Measurements from ENCODE around the gene ZP1.
A peak's percentile ranks its signal among the peaks of the same experiment; 100 is the strongest.

Gene ZP1

DNA sequence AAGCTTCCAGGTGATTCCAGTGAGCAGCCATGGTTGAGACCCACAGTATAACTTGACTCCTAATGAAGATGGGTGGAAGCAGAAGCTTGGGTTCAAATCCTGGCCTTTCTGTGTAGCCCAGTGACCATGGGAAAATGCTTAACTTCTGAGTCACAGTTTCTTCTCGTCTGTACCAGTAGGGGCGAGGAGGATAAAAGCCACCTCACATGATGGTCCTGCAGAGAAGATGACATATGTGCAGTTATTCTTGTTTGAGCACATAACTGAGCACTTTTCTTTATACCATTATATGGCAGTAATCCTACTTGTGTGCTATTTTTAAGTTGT lies 51.6 kb downstream of the ZP1 start:
- FAIRE-seq = no peak
- no peak for DNase-seq (ENCODE audit: insufficient read length, low spot score)
- TF ChIP-seq POLR2A (IDR thresholded peaks at IDR 0.05; ENCODE audit: low read depth, low read length) = no peak

DNA sequence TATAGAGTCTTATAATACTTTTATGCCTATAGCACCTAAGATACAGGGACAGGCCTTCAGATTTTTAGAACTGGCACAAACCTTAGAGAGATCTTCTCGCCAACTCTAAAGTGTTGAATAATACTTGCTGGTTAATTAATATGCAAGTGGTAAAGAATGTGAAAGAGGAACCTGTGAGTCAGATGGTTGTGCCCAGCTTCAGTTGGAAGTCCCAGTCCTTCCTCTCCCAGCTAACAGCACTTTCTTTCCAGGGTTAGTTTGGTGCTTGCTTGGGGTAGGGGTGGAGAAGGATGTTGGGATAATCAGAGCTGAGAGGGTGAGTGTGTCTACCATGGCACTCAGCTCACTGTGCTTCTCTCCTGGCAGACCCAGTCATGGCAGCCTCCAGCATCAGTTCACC lies 52.0 kb downstream of the ZP1 start:
- FAIRE-seq = no peak
- TF ChIP-seq POLR2A (IDR thresholded peaks at IDR 0.05; ENCODE audit: low read depth, low read length) = no peak
- DNase-seq (ENCODE audit: insufficient read length, low spot score) = no peak

DNA sequence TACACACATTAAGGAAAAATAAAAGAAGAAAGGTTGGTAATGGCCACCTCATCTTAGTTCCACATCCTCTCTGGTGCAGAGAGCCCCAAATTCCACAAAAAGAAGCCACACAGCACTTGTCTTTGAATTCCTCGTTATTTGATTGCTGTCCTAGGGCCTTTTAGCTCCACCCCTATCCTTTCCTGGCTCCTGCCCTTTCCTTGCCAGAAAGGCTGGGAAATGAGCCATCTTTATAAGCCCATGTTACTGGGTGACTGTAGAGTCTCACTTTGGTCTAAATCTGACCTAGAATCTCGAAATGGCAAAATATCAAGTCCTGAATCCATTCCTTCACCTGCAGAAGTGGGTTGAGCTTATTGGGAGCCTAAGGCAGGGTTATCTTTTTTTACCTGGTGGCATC lies 52.6 kb downstream of the ZP1 start:
- no peak for TF ChIP-seq POLR2A (IDR thresholded peaks at IDR 0.05; ENCODE audit: low read depth, low read length)
- no peak for DNase-seq (ENCODE audit: insufficient read length, low spot score)
- no peak for FAIRE-seq

DNA sequence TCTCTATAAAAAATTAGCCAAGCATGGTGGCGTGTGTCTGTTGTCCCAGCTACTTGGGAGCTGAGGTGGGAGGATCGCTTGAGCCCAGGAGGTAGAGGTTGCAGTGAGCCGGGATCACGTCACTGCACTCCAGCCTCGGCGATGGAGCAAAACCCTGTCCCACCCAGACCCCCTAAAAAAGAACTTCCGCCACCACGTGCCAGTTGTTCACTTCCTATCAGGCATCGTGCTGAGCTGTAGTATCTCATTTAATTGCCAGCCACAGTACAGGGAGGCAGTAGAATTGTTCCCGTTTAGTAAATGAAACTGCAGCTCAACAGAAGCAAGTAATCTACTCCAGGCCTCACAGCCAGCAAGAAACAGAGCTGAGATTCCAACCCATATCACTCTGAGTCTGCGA lies 53.9 kb downstream of the ZP1 start:
- no peak for DNase-seq (ENCODE audit: insufficient read length, low spot score)
- TF ChIP-seq POLR2A (IDR thresholded peaks at IDR 0.05; ENCODE audit: low read depth, low read length) = no peak
- FAIRE-seq = no peak

DNA sequence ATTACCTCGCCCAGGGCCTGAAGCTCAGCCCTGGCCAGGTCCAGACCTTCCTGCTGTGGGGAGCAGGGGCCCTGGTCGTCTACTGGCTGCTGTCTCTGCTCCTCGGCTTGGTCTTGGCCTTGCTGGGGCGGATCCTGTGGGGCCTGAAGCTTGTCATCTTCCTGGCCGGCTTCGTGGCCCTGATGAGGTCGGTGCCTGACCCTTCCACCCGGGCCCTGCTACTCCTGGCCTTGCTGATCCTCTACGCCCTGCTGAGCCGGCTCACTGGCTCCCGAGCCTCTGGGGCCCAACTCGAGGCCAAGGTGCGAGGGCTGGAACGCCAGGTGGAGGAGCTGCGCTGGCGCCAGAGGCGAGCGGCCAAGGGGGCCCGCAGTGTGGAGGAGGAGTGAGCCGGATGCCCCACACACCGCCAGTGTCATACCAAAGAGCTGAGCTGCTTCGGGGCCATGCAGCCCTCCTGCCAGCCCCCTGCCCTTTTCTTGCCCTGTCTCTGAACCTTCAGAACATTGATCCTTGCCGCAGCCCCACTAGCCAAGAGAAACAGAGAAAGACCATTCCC lies 54.5 kb downstream of the ZP1 start:
- FAIRE-seq = no peak
- DNase-seq (ENCODE audit: insufficient read length, low spot score) = no peak
- TF ChIP-seq POLR2A (IDR thresholded peaks at IDR 0.05; ENCODE audit: low read depth, low read length) = no peak

DNA sequence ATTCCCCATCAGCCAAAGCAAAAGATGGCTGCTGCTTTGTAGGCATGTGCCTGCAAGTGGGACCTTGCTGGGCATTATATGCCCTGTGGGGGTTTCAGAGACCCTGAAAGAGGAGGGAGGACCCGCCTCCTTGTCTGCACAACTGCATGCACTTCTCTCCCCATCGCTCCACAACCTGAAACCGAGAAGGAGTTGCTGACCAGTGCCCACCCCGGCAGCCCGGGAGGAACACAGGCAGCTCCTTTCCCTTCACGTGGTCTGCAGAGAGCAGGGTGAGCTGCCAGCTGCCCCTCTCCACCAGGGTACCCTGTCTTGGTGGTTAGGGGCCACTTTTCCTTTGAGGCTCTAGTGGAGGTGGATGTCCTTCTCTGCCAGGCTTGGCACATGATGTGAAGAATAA lies 55.6 kb downstream of the ZP1 start:
- TF ChIP-seq POLR2A (IDR thresholded peaks at IDR 0.05; ENCODE audit: low read depth, low read length) = no peak
- DNase-seq (ENCODE audit: insufficient read length, low spot score) = no peak
- FAIRE-seq = no peak

DNA sequence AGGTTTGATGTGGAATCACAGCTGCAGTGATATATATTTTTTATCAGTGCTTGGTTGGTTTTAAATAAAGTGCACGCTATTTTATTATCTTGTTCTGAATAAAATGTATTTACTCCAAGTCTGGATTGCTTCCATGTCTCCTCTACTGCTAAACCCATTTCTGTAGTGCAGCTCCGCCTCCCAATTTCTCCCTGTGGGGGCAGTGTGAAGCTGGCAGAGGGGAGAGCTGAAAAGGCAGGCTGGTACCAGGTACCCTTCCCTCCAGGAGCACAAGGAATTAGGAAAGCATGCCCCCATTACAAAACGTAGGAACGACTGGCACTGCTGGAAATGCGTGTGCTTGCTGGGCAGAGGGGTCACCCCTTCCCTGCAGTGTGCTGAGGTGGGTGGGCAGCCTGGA lies 56.0 kb downstream of the ZP1 start:
- DNase-seq (ENCODE audit: insufficient read length, low spot score) = no peak
- no peak for FAIRE-seq
- TF ChIP-seq POLR2A (IDR thresholded peaks at IDR 0.05; ENCODE audit: low read depth, low read length) = no peak

DNA sequence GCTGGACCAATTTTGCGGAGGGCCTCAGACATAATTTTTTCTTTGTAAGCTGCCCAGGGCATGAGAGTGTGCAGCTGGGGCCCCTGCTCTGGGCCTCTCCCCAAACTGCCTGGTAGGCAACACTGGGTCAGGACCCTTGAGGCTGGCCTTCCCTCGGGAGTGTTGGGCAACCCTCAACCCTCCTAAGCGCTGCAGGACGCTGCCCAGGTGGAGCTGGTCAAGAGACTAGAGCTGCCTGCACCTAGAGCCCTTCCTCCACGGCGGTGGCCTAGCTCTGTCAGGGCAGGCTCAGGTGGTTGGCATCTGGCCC lies 56.4 kb downstream of the ZP1 start:
- FAIRE-seq (no peak), DNase-seq (ENCODE audit: insufficient read length, low spot score) (no peak)
- TF ChIP-seq POLR2A (IDR thresholded peaks at IDR 0.05; ENCODE audit: low read depth, low read length) = no peak

DNA sequence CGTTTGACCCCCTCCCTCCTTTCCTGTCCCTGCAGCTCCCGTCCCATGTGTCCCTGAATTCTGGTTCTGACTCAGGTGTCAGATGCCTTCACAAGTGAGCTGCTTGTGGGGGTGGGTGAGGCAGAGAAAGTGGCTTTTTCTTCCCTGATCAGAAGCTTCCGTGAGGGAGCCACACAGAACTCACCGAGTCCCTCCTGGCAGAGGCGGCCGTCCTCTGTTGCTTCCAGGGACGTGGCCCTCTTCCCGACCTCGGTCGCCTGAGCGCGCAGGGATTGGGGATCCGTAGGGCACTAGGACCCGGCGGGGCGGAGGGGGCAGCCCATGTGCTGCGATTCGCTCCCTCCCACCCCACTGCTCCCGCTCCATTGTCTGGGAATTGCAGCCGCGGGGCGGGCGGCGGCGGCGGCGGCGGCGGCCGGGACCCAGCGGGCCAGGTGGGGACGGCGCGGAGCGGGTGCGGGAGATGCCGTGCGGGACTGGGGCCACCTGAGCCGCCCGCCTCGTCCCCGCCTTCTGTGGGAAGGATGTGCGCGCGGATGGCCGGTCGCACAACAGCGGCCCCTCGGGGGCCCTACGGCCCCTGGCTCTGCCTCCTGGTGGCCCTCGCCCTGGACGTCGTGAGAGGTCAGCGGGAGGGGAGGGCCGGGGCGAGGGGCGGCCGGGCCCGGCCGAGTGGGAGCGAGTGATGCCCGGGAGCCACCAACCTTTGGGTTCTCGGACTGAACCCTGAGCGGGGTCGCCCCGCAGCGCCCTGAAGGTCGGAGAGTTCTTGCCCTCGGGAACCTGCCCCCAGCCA lies 57.0 kb downstream of the ZP1 start, which contains the start of gene TMEM132A:
Gene TMEM132A (plus strand): TSS at position 351 of the 796 bp plus-strand sequence. CDS start 174 bp downstream, at position 525.
- no peak for FAIRE-seq
- DNase-seq (ENCODE audit: insufficient read length, low spot score) = peak; percentile 95
- TF ChIP-seq POLR2A (IDR thresholded peaks at IDR 0.05; ENCODE audit: low read depth, low read length) = peak; percentile 48; the same call in 1 of the 2 replicates

Measured in H54 (cell line).